Right ventricle myocardium superior (tissue), 1 donor: ENCODE results near the gene PRICKLE2. TPM values are rescaled to one million over a fixed set of nuclear protein-coding genes. Genes with fewer than 3 reads are reported as not detected.
A peak's percentile ranks its signal among the peaks of the same experiment; 100 is the strongest.

Experiments used
- ATAC-seq: fragments of 200-7000 bp; cut with Tn5 transposase; one replicate; pipeline ENCODE4 v1.9.1; 2020; ENCODE audit warnings: mild to moderate bottlenecking; ENCODE audit not compliant: poor library complexity
- DNase-seq: peaks from one replicate; pipeline ENCODE4 v3.0.0-alpha.2; 2020
- intact Hi-C: fragments of 100-400 bp; cut with DNase I; formaldehyde crosslinking; loops from one replicate; pipeline ENCODE4 v1.11.2; 2022
- total RNA-seq: library from RNA; stranded (reverse); fragmentation: NEBNext Ultra II Directional; extraction: Animal tissue kit (Norgen Biotek cat#: 25700); gene quantifications from one replicate; pipeline ENCODE4 v1.2.1, GENCODE V29; 2021
- donor health status: DM: no; HTN: yes; CAD: no; lungs with severe emphysema.

Gene PRICKLE2
- total RNA-seq, 1 donor from 2014 or later: 5.9 TPM

GRCh38 chr3:64150623-64151207 lies 74.6 kb downstream of the PRICKLE2 start:
- DNase-seq: peak; percentile 70
- intact Hi-C loops: no loop called here
- peak; percentile 96 for ATAC-seq

- intact Hi-C loops: no loop called here
- ATAC-seq (no peak), DNase-seq (no peak)
Observed at GRCh38 chr3:64149886-64150285, 75.4 kb downstream of the PRICKLE2 start.

- no peak for ATAC-seq
- intact Hi-C loops: no loop called here
- no peak for DNase-seq
Observed at GRCh38 chr3:64148955-64149653, 76.2 kb downstream of the PRICKLE2 start.

GRCh38 chr3:64147211-64147610 lies 78.1 kb downstream of the PRICKLE2 start:
- DNase-seq: no peak

GRCh38 chr3:64145438-64145837 lies 79.8 kb downstream of the PRICKLE2 start:
- DNase-seq: no peak
- ATAC-seq: no peak
- intact Hi-C loops: no loop called here

More at GRCh38 chr3:64147211-64147610, 78.1 kb downstream of the PRICKLE2 start:
- ATAC-seq: no peak
- intact Hi-C loops: no loop called here

GRCh38 chr3:64144241-64144900 lies 80.9 kb downstream of the PRICKLE2 start:
- ATAC-seq (peak; percentile 27), DNase-seq (no peak)
- intact Hi-C loops: no loop called here

GRCh38 chr3:64143409-64144130 lies 81.7 kb downstream of the PRICKLE2 start:
- DNase-seq (no peak), ATAC-seq (peak; percentile 44)
- intact Hi-C loops: no loop called here

GRCh38 chr3:64141476-64141875 lies 83.8 kb downstream of the PRICKLE2 start:
- no peak for ATAC-seq
- no peak for DNase-seq
- intact Hi-C loops: no loop called here

- ATAC-seq: peak; percentile 39
- no peak for DNase-seq
- intact Hi-C loops: no loop called here
Observed at GRCh38 chr3:64140651-64141050, 84.6 kb downstream of the PRICKLE2 start.

GRCh38 chr3:64138656-64139375 lies 86.5 kb downstream of the PRICKLE2 start:
- intact Hi-C loops: no loop called here
- ATAC-seq: no peak
- no peak for DNase-seq

- DNase-seq (no peak), ATAC-seq (no peak)
- intact Hi-C loops: no loop called here
Observed at GRCh38 chr3:64138046-64138445, 87.2 kb downstream of the PRICKLE2 start.

GRCh38 chr3:64134882-64135281 lies 90.4 kb downstream of the PRICKLE2 start:
- ATAC-seq (no peak), DNase-seq (no peak)
- intact Hi-C loops: no loop called here

GRCh38 chr3:64133987-64134386 lies 91.3 kb downstream of the PRICKLE2 start:
- DNase-seq (no peak), ATAC-seq (no peak)
- intact Hi-C loops: no loop called here

- ATAC-seq (no peak), DNase-seq (no peak)
- intact Hi-C loops: no loop called here
Observed at GRCh38 chr3:64133272-64133671, 92.0 kb downstream of the PRICKLE2 start.

- intact Hi-C loops: no loop called here
- ATAC-seq: peak; percentile 58
Observed at GRCh38 chr3:64131725-64132469, 93.4 kb downstream of the PRICKLE2 start.

GRCh38 chr3:64130436-64130835 lies 94.8 kb downstream of the PRICKLE2 start:
- intact Hi-C loops: no loop called here
- no peak for ATAC-seq
- DNase-seq: no peak

More at GRCh38 chr3:64131725-64132469, 93.4 kb downstream of the PRICKLE2 start:
- DNase-seq: no peak

GRCh38 chr3:64129581-64129980 lies 95.7 kb downstream of the PRICKLE2 start:
- no peak for ATAC-seq
- intact Hi-C loops: no loop called here

GRCh38 chr3:64129106-64129505 lies 96.2 kb downstream of the PRICKLE2 start:
- ATAC-seq (no peak), DNase-seq (no peak)
- intact Hi-C loops: no loop called here

More at GRCh38 chr3:64129581-64129980, 95.7 kb downstream of the PRICKLE2 start:
- DNase-seq: no peak
